ENCODE results near the gene OR2T11.
"Not testable (repeated sequence)": the region's sequence is repeated elsewhere in the genome, so short reads cannot be mapped to it uniquely, and the experiment has no call there.

- not testable (repeated sequence) for TF ChIP-seq CTCF (conservative IDR thresholded peaks at IDR 0.05 in 1 of 2, IDR thresholded peaks at IDR 0.05 in 1 of 2; ENCODE audit: low read depth in 1 of 2, low read length in 2 of 2); EZH2 (IDR thresholded peaks at IDR 0.05; ENCODE audit: low read length, missing control alignments)
These were observed 14.1 kb upstream of the OR2T11 start for GRCh38 chr1:248648770-248649536.

All from fibroblast of lung (primary cell).